Measurements from ENCODE around the gene SLC26A2.

DNA sequence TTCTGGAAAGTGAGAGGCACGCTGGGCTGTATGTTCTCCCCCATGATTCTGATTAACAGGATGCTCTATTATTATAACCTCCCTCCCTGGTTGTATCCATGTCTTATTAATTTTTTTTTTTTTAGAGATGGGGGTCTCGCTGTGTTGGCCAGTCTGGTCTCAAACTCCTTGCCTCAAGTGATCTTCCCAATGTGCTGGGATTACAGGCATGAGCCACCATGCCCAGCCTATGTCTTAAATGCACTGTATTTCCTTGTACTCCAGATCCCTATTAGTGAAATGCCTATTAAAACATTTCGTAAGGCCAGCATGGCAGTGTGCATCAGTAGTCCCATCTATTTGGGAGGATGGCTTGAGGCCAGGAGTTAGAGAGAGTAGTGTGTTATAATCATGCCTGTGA, 32.9 kb downstream of the SLC26A2 start:
- TF ChIP-seq, protein P1, sequence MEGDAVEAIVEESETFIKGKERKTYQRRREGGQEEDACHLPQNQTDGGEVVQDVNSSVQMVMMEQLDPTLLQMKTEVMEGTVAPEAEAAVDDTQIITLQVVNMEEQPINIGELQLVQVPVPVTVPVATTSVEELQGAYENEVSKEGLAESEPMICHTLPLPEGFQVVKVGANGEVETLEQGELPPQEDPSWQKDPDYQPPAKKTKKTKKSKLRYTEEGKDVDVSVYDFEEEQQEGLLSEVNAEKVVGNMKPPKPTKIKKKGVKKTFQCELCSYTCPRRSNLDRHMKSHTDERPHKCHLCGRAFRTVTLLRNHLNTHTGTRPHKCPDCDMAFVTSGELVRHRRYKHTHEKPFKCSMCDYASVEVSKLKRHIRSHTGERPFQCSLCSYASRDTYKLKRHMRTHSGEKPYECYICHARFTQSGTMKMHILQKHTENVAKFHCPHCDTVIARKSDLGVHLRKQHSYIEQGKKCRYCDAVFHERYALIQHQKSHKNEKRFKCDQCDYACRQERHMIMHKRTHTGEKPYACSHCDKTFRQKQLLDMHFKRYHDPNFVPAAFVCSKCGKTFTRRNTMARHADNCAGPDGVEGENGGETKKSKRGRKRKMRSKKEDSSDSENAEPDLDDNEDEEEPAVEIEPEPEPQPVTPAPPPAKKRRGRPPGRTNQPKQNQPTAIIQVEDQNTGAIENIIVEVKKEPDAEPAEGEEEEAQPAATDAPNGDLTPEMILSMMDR (IDR thresholded peaks at IDR 0.05) = no peak
- TF ChIP-seq POLR2AphosphoS5 (IDR thresholded peaks at IDR 0.05) = no peak
- no peak for TF ChIP-seq EP300 (IDR thresholded peaks at IDR 0.05)

Measured in sigmoid colon (tissue), 4 donors.